ENCODE measurements around the gene CDC73.

- no peak for TF ChIP-seq CEBPB (IDR thresholded peaks at IDR 0.05)
- no peak for TF ChIP-seq EP300 (IDR thresholded peaks at IDR 0.05; ENCODE audit: borderline replicate concordance)
- no peak for TF ChIP-seq YY1 (IDR thresholded peaks at IDR 0.05; ENCODE audit: low read depth)
- no peak for TF ChIP-seq EGR1 (IDR thresholded peaks at IDR 0.05)
- no peak for TF ChIP-seq TEAD4 (IDR thresholded peaks at IDR 0.05)
- no peak for TF ChIP-seq FOXM1 (IDR thresholded peaks at IDR 0.05; ENCODE audit: borderline replicate concordance, low read depth)
- TF ChIP-seq REST (IDR thresholded peaks at IDR 0.05; ENCODE audit: low read depth) = no peak
- TF ChIP-seq RAD21 (IDR thresholded peaks at IDR 0.05; ENCODE audit: low read depth) = no peak
- TF ChIP-seq MAX (IDR thresholded peaks at IDR 0.05) = no peak
- no peak for TF ChIP-seq TAF1 (IDR thresholded peaks at IDR 0.05; ENCODE audit: low read depth)
- no peak for TF ChIP-seq ZBTB7A (IDR thresholded peaks at IDR 0.05; ENCODE audit: low read depth)
- no peak for TF ChIP-seq USF1 (IDR thresholded peaks at IDR 0.05)
- TF ChIP-seq CREB1 (IDR thresholded peaks at IDR 0.05; ENCODE audit: low read depth) = no peak
Observed at GRCh38 chr1:193262661-193263060, 140.8 kb downstream of the CDC73 start.

All from Ishikawa (cell line).